ENCODE data around the gene ZSWIM3. TPM values are rescaled to one million over a fixed set of nuclear protein-coding genes. Genes with fewer than 3 reads are reported as not detected.

ZSWIM3 gene
- total RNA-seq, 4 donors from 2014 or later, result 1.3 to 3.3 (median 2.1) TPM

DNA sequence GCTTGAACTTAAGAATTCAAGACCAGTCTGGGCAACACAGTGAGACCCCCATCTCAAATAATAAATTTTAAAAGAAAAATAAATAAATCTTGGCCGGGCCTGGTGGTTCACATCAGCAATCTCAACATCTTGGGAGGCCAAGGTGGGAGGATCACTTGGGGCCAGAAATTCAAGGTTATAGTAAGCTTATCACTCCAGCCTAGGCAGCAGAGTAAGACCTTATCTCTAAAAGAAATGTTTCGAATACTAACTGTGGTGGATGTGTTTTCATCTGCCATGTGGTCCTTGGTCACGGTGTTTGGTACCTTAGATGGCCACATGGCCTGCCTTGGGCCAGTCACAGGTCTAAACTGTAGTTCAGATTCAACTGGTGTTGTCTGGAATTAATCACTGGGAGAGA lies 39.2 kb upstream of the ZSWIM3 start:
- Histone ChIP-seq H3K27me3 (no peaks in the 10 kb centered on the region), H3K9me3 (no peaks in the 10 kb centered on the region), H3K4me3 (no peak overlapping the region), H3K27ac (peak overlapping the region; percentile 50 to 97 (median 70)), H3K4me1 (peaks cover 7 to 11% of the 10 kb centered on the region in 2 donors), H3K36me3 (no peaks in the 10 kb centered on the region)
- intact Hi-C loops (cut with DNase I; ENCODE audit: low total_unique reads) (no loop called here), in situ Hi-C loops (cut with MboI; ENCODE audit: low sequenced_read_pairs in 4 of 4) (loop anchor here in 3 of 4 donors (25.0 kb wide), 2 partner anchors 144 to 269 kb away; partner anchors contain the start of genes NCOA5 (in 3 of the 3) and ZNF335 (in 1 of the 3))
- ATAC-seq (no peak), DNase-seq (no peak)
- TF ChIP-seq, protein P1, sequence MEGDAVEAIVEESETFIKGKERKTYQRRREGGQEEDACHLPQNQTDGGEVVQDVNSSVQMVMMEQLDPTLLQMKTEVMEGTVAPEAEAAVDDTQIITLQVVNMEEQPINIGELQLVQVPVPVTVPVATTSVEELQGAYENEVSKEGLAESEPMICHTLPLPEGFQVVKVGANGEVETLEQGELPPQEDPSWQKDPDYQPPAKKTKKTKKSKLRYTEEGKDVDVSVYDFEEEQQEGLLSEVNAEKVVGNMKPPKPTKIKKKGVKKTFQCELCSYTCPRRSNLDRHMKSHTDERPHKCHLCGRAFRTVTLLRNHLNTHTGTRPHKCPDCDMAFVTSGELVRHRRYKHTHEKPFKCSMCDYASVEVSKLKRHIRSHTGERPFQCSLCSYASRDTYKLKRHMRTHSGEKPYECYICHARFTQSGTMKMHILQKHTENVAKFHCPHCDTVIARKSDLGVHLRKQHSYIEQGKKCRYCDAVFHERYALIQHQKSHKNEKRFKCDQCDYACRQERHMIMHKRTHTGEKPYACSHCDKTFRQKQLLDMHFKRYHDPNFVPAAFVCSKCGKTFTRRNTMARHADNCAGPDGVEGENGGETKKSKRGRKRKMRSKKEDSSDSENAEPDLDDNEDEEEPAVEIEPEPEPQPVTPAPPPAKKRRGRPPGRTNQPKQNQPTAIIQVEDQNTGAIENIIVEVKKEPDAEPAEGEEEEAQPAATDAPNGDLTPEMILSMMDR (IDR thresholded peaks at IDR 0.05 in 4 of 5, conservative IDR thresholded peaks at IDR 0.05 in 1 of 5), result no peak
- TF ChIP-seq POLR2A (IDR thresholded peaks at IDR 0.05), result no peak

DNA sequence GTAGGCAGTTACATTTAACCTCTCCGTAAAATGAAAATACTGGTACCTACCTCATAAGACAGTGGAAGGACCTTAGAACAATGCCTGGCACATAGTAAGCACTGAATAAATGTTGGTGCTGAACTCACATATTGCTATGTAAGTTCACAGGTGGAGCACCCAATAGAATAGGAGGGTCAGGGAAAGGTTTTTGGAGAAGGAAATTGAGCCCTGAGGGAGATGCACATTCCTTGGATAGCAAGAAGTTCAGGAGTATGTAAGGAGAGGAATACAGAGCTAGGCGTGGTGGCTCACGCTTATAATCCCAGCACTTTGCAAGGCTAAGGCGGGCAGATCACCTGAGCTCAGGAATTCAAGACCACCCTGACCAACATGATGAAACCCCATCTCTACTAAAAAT lies 37.9 kb upstream of the ZSWIM3 start:
- intact Hi-C loops (cut with DNase I; ENCODE audit: low total_unique reads), result no loop called here
- no peak for DNase-seq
- TF ChIP-seq, protein P1 (IDR thresholded peaks at IDR 0.05 in 4 of 5, conservative IDR thresholded peaks at IDR 0.05 in 1 of 5), result no peak
- no peak for TF ChIP-seq POLR2A (IDR thresholded peaks at IDR 0.05)
- Histone ChIP-seq H3K27me3 (no peaks in the 10 kb centered on the region), H3K27ac (peak overlapping the region; percentile 53 to 97 (median 96)), H3K9me3 (no peaks in the 10 kb centered on the region), H3K4me1 (peaks cover 19 to 23% of the 10 kb centered on the region in 2 donors), H3K4me3 (no peak overlapping the region), H3K36me3 (peaks cover 0 to 5% of the 10 kb centered on the region in 2 donors)
- in situ Hi-C loops (cut with MboI; ENCODE audit: low sequenced_read_pairs in 4 of 4), result loop anchor here in 3 of 4 donors (25.0 kb wide), 2 partner anchors 143 to 268 kb away; partner anchors contain the start of genes NCOA5 (in 3 of the 3) and ZNF335 (in 1 of the 3)
- ATAC-seq, result no peak

DNA sequence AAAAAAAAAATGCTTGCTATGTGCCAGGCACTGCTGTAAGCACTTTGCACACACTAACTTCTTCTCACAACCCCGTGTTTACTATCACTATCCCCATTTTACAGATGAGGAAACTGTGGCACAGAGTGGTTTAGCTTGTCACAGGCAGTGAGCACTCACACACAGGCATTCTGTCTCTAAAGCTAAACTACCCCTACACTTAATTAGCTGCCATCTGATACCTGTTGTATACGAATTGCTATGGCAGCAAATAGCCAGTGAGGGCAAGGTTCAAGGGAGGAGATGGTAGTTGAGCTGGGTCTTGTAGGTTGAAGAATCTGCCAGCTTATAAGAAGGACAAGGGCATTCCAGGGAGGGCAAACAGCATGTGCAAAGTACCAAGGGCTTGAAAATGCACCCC lies 35.5 kb upstream of the ZSWIM3 start:
- Histone ChIP-seq H3K27ac (peak overlapping the region; percentile 95 to 97 (median 96)), H3K4me1 (peaks cover 33 to 44% of the 10 kb centered on the region in 2 donors), H3K36me3 (peaks cover 0 to 5% of the 10 kb centered on the region in 2 donors), H3K9me3 (no peaks in the 10 kb centered on the region), H3K4me3 (no peak overlapping the region), H3K27me3 (no peaks in the 10 kb centered on the region)
- in situ Hi-C loops (cut with MboI; ENCODE audit: low sequenced_read_pairs in 4 of 4) (loop anchor here in 3 of 4 donors (10.0 to 25.0 kb wide), 3 partner anchors 123 to 265 kb away; partner anchors contain the start of genes NCOA5 (in 3 of the 3) and ZNF335 (in 1 of the 3)), intact Hi-C loops (cut with DNase I; ENCODE audit: low total_unique reads) (no loop called here)
- no peak for DNase-seq
- ATAC-seq, result no peak
- no peak for TF ChIP-seq POLR2A (IDR thresholded peaks at IDR 0.05)
- TF ChIP-seq, protein P1 (IDR thresholded peaks at IDR 0.05 in 4 of 5, conservative IDR thresholded peaks at IDR 0.05 in 1 of 5), result no peak

DNA sequence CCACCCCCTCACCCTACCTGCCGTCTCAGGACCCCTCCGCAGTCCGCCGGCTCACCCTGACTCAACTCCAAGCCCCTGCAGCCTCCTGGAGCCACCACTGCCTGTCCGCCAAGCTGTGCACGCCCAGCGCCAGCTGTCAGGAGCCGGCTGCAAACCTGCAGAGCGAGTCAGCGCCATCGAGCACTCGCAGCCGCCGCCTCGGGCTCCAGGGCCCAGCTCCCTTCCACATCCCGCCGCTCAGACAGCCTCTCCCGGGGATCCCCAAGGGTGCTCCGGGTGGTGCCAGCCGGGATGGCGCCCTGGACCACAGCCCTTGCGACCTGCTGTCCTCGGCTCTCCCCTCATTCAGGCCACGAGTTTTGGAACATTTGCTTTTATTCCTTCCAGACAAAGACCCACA lies 34.6 kb upstream of the ZSWIM3 start:
- H3K27me3 ChIP-seq, result no peaks in the 10 kb centered on the region
- H3K4me1 ChIP-seq, result peaks cover 42 to 52% of the 10 kb centered on the region in 2 donors
- DNase-seq, result no peak
- in situ Hi-C loops (cut with MboI; ENCODE audit: low sequenced_read_pairs in 4 of 4) (loop anchor here in 3 of 4 donors (10.0 to 25.0 kb wide), 3 partner anchors 122 to 264 kb away; partner anchors contain the start of genes NCOA5 (in 3 of the 3) and ZNF335 (in 1 of the 3)), intact Hi-C loops (cut with DNase I; ENCODE audit: low total_unique reads) (no loop called here)
- no peak for TF ChIP-seq POLR2A (IDR thresholded peaks at IDR 0.05)
- TF ChIP-seq, protein P1 (IDR thresholded peaks at IDR 0.05 in 4 of 5, conservative IDR thresholded peaks at IDR 0.05 in 1 of 5), result no peak
- H3K9me3 ChIP-seq, result no peaks in the 10 kb centered on the region
- peaks cover 0 to 5% of the 10 kb centered on the region in 2 donors for H3K36me3 ChIP-seq
- peak overlapping the region in 2 of 4 donors; percentile 50 to 63 for H3K4me3 ChIP-seq
- H3K27ac ChIP-seq, result peak overlapping the region; percentile 95 to 97 (median 96)
- no peak for ATAC-seq

Measured in gastrocnemius medialis (tissue), 4 donors.